MCF 10A (cell line): ENCODE measurements around the gene MPEG1. TPM values are rescaled to one million over a fixed set of nuclear protein-coding genes. Genes with fewer than 3 reads are reported as not detected.

Source experiments
- BruUV-seq: library from RNA; stranded (reverse); fragments of 400-500 nt; replicated peaks from 2 replicates; lab custom pipeline; 2021; lab: Mats Ljungman, UMichigan
- CTCF ChIA-PET: fragments of 300-600 bp; sonication (Branson Sonifier 250); formaldehyde crosslinking; extraction: SDS; loops from one replicate; lab custom pipeline; 2021; ENCODE audit warnings: antibody characterized with exemption, inconsistent platforms; lab: Yijun Ruan, JAX
- POLR2A ChIA-PET: fragments of 300-600, 350-650 bp; sonication (Branson Sonifier 250); formaldehyde crosslinking; extraction: SDS; loops from one replicate; lab custom pipeline; 2020; ENCODE audit warnings: antibody characterized with exemption, inconsistent platforms; lab: Yijun Ruan, JAX
- DNase-seq: peaks from one replicate; pipeline ENCODE4 v3.0.0-alpha.2; 2018; ENCODE audit not compliant: unreplicated experiment
- H3K27ac Mint-ChIP-seq: one replicate; pipeline ENCODE4 v1.8.0; 2022; ENCODE audit warnings: mild to moderate bottlenecking, low read depth, mixed read lengths; ENCODE audit not compliant: unreplicated experiment
- H3K27me3 Mint-ChIP-seq: one replicate; pipeline ENCODE4 v1.8.0; 2022; ENCODE audit warnings: mixed read lengths; ENCODE audit not compliant: insufficient read depth, unreplicated experiment
- H3K36me3 Mint-ChIP-seq: one replicate; pipeline ENCODE4 v1.8.0; 2022; ENCODE audit warnings: mild to moderate bottlenecking, moderate library complexity, mixed read lengths; ENCODE audit not compliant: insufficient read depth, unreplicated experiment
- H3K4me1 Mint-ChIP-seq: one replicate; pipeline ENCODE4 v1.8.0; 2022; ENCODE audit warnings: mixed read lengths; ENCODE audit not compliant: insufficient read depth, unreplicated experiment
- H3K4me3 Mint-ChIP-seq: one replicate; pipeline ENCODE4 v1.8.0; 2022; ENCODE audit warnings: mild to moderate bottlenecking, moderate library complexity, mixed read lengths; ENCODE audit not compliant: unreplicated experiment
- H3K9me3 Mint-ChIP-seq: one replicate; pipeline ENCODE4 v1.8.0; 2022; ENCODE audit warnings: mixed read lengths; ENCODE audit not compliant: unreplicated experiment
- intact Hi-C: fragments of 100-400 bp; cut with micrococcal nuclease; formaldehyde crosslinking; loops from 2 replicates; pipeline ENCODE4 v1.14.1; 2022
- total RNA-seq: library from RNA; stranded (reverse); gene quantifications from 2 replicates; pipeline ENCODE4 v1.2.3, GENCODE V29; 2022
- TF ChIP-seq, protein P1 (sequence below): fragments of 200-600 bp; IDR thresholded peaks from one replicate; pipeline ENCODE4 v1.8.0; 2022; ENCODE audit warnings: antibody characterized with exemption, mild to moderate bottlenecking; ENCODE audit not compliant: unreplicated experiment

MPEG1 gene
- total RNA-seq, 1 experiment from 2014 or later: not detected

- ChIA-PET CTCF (interaction anchor here (0.6 to 3.5 kb wide), 6 partner anchors 13 to 84 kb away, joined by 3 to 17 read pairs (median 6); partner anchors contain the start of gene DTX4), POLR2A (no interaction called here)
- intact Hi-C loops: no loop called here
- TF ChIP-seq, protein P1, sequence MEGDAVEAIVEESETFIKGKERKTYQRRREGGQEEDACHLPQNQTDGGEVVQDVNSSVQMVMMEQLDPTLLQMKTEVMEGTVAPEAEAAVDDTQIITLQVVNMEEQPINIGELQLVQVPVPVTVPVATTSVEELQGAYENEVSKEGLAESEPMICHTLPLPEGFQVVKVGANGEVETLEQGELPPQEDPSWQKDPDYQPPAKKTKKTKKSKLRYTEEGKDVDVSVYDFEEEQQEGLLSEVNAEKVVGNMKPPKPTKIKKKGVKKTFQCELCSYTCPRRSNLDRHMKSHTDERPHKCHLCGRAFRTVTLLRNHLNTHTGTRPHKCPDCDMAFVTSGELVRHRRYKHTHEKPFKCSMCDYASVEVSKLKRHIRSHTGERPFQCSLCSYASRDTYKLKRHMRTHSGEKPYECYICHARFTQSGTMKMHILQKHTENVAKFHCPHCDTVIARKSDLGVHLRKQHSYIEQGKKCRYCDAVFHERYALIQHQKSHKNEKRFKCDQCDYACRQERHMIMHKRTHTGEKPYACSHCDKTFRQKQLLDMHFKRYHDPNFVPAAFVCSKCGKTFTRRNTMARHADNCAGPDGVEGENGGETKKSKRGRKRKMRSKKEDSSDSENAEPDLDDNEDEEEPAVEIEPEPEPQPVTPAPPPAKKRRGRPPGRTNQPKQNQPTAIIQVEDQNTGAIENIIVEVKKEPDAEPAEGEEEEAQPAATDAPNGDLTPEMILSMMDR: no peak
- peaks cover 15% of the 10 kb centered on the region for H3K27me3 Mint-ChIP-seq
- H3K4me1 Mint-ChIP-seq: peaks cover 29% of the 10 kb centered on the region
- H3K9me3 Mint-ChIP-seq: no peaks in the 10 kb centered on the region
- H3K27ac Mint-ChIP-seq: no peak overlapping the region
- no peak for DNase-seq
- H3K36me3 Mint-ChIP-seq: no peaks in the 10 kb centered on the region
- H3K4me3 Mint-ChIP-seq: no peak overlapping the region
- no TSS peak for BruUV-seq
Measured at GRCh38 chr11:59219836-59220235, 7.1 kb upstream of the MPEG1 start.

- intact Hi-C loops: no loop called here
- no TSS peak for BruUV-seq
- TF ChIP-seq, protein P1: no peak
- ChIA-PET POLR2A (no interaction called here), CTCF (interaction anchor here (0.5 to 3.5 kb wide), 6 partner anchors 12 to 203 kb away, joined by 3 to 17 read pairs (median 4); no protein-coding TSS in a partner anchor)
- H3K9me3 Mint-ChIP-seq: no peaks in the 10 kb centered on the region
- H3K4me3 Mint-ChIP-seq: no peak overlapping the region
- no peak for DNase-seq
- no peak overlapping the region for H3K27ac Mint-ChIP-seq
- H3K27me3 Mint-ChIP-seq: peaks cover 15% of the 10 kb centered on the region
- no peaks in the 10 kb centered on the region for H3K36me3 Mint-ChIP-seq
- peaks cover 25% of the 10 kb centered on the region for H3K4me1 Mint-ChIP-seq
Measured at GRCh38 chr11:59218893-59219292, 6.2 kb upstream of the MPEG1 start.

DNA sequence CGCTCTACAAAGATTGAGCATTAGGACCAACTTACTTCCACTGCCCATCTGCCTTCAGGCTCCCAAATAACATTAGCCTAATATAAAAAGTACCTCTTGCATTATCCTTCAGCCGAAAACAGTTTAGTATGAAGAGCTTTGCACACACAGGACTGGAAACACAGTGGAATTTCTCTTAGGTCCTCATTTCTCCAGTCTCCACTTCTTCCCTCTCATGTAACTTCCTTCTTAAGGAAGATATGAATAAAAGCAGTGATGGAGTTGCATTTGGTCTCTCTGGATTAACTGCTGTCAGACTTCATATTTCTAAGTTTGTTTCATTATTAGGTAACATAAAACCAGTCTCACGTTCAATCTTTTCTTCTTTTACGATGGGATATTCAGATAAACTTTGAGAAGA lies 5.6 kb upstream of the MPEG1 start:
- POLR2A ChIA-PET: interaction anchor here (0.5 kb wide), 1 partner anchor 12 kb away, joined by 4 read pairs; no protein-coding TSS in a partner anchor

DNA sequence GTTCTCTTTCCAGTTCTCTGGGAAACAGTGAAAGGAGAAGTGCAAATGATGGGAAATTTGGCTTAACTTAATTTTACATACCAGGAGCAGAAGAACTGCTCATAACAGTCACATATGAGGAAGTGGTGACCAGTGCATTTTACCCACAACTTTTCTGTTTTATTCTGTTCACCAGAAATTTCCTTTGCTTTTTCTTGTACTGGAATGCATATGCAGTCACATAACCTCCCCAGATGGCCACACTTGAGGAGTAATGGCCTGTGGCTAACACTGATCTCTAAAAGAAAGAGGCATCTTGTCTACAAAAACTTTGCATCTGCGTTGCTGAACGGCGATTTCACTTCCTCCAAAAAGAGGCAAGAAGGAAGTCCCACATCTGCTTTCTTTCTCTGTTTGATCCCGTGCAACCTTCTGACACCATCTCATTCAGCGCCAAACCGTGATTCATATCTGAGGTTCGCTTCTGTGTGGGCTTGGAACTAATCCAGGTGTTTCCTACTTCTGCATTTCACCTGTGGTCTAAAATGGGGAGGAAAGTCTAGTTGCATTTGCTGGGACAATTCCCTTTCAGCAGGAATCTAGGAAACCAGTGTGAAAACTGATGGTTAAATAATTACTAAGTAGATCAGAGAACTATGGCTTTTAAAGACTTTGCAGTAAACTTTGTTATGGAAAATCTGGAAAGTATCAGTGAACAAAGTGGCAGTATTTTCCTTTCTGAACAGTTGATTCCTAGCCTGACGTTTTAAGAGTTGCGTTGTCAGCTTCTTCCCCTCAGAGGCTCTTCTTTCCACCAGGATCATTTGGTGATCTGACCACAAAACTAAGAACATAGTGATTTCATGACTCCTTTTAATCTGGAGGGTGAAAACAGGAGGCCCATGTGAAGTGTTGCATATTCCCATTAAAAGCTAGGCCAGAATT lies 4.2 kb upstream of the MPEG1 start:
- intact Hi-C loops: no loop called here
- TF ChIP-seq, protein P1: no peak
- Mint-ChIP-seq H3K4me3 (no peak overlapping the region), H3K4me1 (peaks cover 22% of the 10 kb centered on the region), H3K27me3 (peaks cover 28% of the 10 kb centered on the region), H3K9me3 (no peaks in the 10 kb centered on the region), H3K27ac (no peak overlapping the region), H3K36me3 (no peaks in the 10 kb centered on the region)
- peak; percentile 88 for DNase-seq
- ChIA-PET CTCF (interaction anchor here (0.7 to 3.5 kb wide), 6 partner anchors 11 to 159 kb away, joined by 3 to 17 read pairs (median 4); no protein-coding TSS in a partner anchor), POLR2A (no interaction called here)
- BruUV-seq: no TSS peak

More for the DNA sequence above, 5.6 kb upstream of the MPEG1 start:
- Mint-ChIP-seq H3K36me3 (no peaks in the 10 kb centered on the region), H3K27me3 (peaks cover 15% of the 10 kb centered on the region), H3K9me3 (no peaks in the 10 kb centered on the region), H3K4me1 (peaks cover 25% of the 10 kb centered on the region), H3K27ac (no peak overlapping the region), H3K4me3 (no peak overlapping the region)
- CTCF ChIA-PET: interaction anchor here (0.6 to 3.5 kb wide), 5 partner anchors 12 to 433 kb away, joined by 3 to 17 read pairs (median 4); no protein-coding TSS in a partner anchor
- TF ChIP-seq, protein P1: no peak
- no TSS peak for BruUV-seq
- no peak for DNase-seq
- intact Hi-C loops: no loop called here
